K562 (cell line): ENCODE results near the gene MED15. TPM values are rescaled to one million over a fixed set of nuclear protein-coding genes. Genes with fewer than 3 reads are reported as not detected.

Source experiments
- CBX8 ChIP-seq: fragments of 200-600 bp; sonication (generic); IDR thresholded peaks from 2 replicates; pipeline ENCODE4 v1.6.1; 2012; ENCODE audit warnings: borderline replicate concordance, mixed run types, low read depth, mild to moderate bottlenecking, moderate library complexity, mixed read lengths, low read length, control low read depth, inconsistent platforms; ENCODE audit not compliant: poor library complexity, severe bottlenecking; ENCODE audit errors: extremely low read depth
- CREB1 ChIP-seq, 2 experiments: sonication (generic) in 1 of 2; formaldehyde crosslinking in 1 of 2; IDR thresholded peaks; 2 replicates each; pipeline versions ENCODE4 v1.6.1 to v1.8.0; 2012 to 2022; ENCODE audit warnings: inconsistent platforms in 1 of 2, mild to moderate bottlenecking in 1 of 2, missing genetic modification reagents in 1 of 2, moderate library complexity in 1 of 2
- KAT2B ChIP-seq: IDR thresholded peaks from one replicate; pipeline ENCODE4 v1.6.1; 2012; ENCODE audit warnings: low read depth, mild to moderate bottlenecking, control low read depth, inconsistent platforms, low read length, moderate library complexity
- KAT7 ChIP-seq: sonication (generic); formaldehyde crosslinking; IDR thresholded peaks from 2 replicates; pipeline ENCODE4 v1.8.0; 2022; ENCODE audit warnings: missing genetic modification reagents, mild to moderate bottlenecking, borderline replicate concordance
- MEF2D ChIP-seq: conservative IDR thresholded peaks from 2 replicates; pipeline ENCODE4 v1.6.1; 2016; ENCODE audit warnings: low read depth, missing genetic modification characterization, missing compliant biosample characterization
- MTA1 ChIP-seq: fragments of 450-650 bp; IDR thresholded peaks from 2 replicates; pipeline ENCODE4 v1.6.1; 2017; ENCODE audit warnings: borderline replicate concordance
- RBM14 ChIP-seq: fragments of 200-400 bp; formaldehyde crosslinking; IDR thresholded peaks from 2 replicates; pipeline ENCODE4 v1.6.1; 2018; ENCODE audit warnings: low read depth, mild to moderate bottlenecking, low read length, moderate library complexity, borderline replicate concordance; ENCODE audit not compliant: insufficient read depth
- SMARCA4 ChIP-seq: fragments of 450-650 bp; IDR thresholded peaks from 2 replicates; pipeline ENCODE4 v1.6.1; 2016
- TEAD2 ChIP-seq: fragments of 450-650 bp; IDR thresholded peaks from 2 replicates; pipeline ENCODE4 v1.6.1; 2016; ENCODE audit warnings: missing genetic modification characterization, control low read depth, missing compliant biosample characterization
- ZNF764 ChIP-seq: fragments of 250-450 bp; sonication (Bioruptor Pico); IDR thresholded peaks from 2 replicates; pipeline ENCODE4 v1.4.0; 2020; ENCODE audit warnings: low read depth, mild to moderate bottlenecking, moderate library complexity
- ZNF766 ChIP-seq: fragments of 200-800 bp; sonication (Bioruptor generic); conservative IDR thresholded peaks from 2 replicates; pipeline ENCODE4 v1.6.1; 2016; ENCODE audit warnings: missing genetic modification characterization, missing compliant biosample characterization
- polyA plus RNA-seq, 8 experiments: library from polyadenylated mRNA; depleted of rRNA in 4 of 8; stranded (reverse) in 5 of 8; unstranded in 3 of 8; fragments of >200 nt; fragmentation: Nextera tagmentation in 2 of 8; fragmentation: Illumina TruSeq in 1 of 8; extraction: Ambion mirVana in 2 of 8; extraction: Trizol in 1 of 8; gene quantifications; 2 replicates each; pipeline versions ENCODE4 v1.2.1 to v1.2.3, GENCODE V29; 2011 to 2014; ENCODE audit warnings: inconsistent platforms in 1 of 8, missing spikeins in 1 of 8
- total RNA-seq, 7 experiments: library from RNA; depleted of rRNA in 6 of 7; stranded (reverse); fragments of >200 nt in 6 of 7; fragmentation: Illumina TruSeq in 2 of 7; extraction: Trizol in 2 of 7; gene quantifications; 2 replicates each; pipeline versions ENCODE4 v1.2.1 to v1.2.3, GENCODE V29; 2011 to 2021; ENCODE audit warnings: low replicate concordance in 1 of 7
- TF ChIP-seq, protein P1 (sequence below): fragments of 450-650 bp; IDR thresholded peaks from 2 replicates; pipeline ENCODE4 v1.6.1; 2016; ENCODE audit warnings: borderline replicate concordance
- TF ChIP-seq, protein P2 (sequence below), 2 experiments: fragments of 450-650 bp; IDR thresholded peaks; 2 replicates each; pipeline ENCODE4 v1.6.1; 2016
- TF ChIP-seq, protein P3 (sequence below), 2 experiments: fragments of 450-650 bp; IDR thresholded peaks; 2 replicates each; pipeline ENCODE4 v1.6.1; 2018; ENCODE audit warnings: mild to moderate bottlenecking in 2 of 2, low read depth in 1 of 2; ENCODE audit not compliant: partially characterized antibody in 2 of 2

The MED15 gene
- total and polyA plus RNA-seq, 9 of the 15 experiments (the other 6 are each of a cell fraction or from before 2014, with no cell fraction given) = 4.0 to 271 (median 60.1) TPM

DNA sequence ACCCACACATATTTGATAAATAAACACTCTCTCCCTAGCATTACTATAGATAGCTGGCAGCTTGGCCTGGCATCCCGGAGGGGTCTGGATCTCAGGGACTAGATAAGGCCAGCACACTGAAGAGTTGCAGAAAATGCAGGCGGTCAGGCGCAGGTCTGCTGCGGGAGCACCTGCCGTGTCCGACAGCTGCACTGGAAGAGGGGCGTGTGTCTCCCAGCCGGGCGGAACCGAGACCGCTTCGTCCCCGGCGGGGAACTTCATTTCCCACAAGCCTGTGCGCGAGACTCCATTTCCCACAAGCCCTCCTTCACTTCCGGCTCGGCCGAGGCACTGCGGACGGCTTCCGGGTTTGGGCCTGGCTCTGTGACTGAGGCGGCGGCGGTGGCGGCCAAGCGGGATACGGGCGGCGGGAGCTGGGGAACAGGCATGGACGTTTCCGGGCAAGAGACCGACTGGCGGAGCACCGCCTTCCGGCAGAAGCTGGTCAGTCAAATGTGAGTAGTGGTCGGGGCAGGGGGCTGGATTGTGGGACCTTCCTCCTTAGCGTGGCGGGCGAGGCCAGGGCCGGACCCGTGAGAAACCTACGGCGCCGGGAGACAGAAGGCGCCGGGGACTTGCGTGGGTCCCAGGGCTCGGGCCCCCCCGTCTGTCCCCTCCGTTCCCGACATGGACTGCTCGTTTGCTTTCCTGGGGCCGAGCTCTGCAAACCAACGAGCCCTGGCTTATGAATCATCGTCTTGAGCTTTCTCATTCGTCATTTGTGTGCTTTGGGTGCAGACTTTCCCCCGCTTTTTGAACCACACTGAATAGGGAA, at the start of gene MED15 (continued):
- TF ChIP-seq ZNF764 (no peak), CBX8 (no peak), TEAD2 (no peak), MEF2D (no peak), SMARCA4 (no peak), RBM14 (peak; percentile 99; the same call in 1 of the 2 replicates), CREB1 (IDR thresholded peaks at IDR 0.05) (no peak), CREB1 (CRISPR knock-in tag; IDR thresholded peaks at IDR 0.05) (no peak), KAT7 (CRISPR knock-in tag) (no peak), KAT2B (peak; percentile 55), ZNF766 (CRISPR knock-in tag) (no peak), MTA1 (no peak)
- TF ChIP-seq, protein P1, sequence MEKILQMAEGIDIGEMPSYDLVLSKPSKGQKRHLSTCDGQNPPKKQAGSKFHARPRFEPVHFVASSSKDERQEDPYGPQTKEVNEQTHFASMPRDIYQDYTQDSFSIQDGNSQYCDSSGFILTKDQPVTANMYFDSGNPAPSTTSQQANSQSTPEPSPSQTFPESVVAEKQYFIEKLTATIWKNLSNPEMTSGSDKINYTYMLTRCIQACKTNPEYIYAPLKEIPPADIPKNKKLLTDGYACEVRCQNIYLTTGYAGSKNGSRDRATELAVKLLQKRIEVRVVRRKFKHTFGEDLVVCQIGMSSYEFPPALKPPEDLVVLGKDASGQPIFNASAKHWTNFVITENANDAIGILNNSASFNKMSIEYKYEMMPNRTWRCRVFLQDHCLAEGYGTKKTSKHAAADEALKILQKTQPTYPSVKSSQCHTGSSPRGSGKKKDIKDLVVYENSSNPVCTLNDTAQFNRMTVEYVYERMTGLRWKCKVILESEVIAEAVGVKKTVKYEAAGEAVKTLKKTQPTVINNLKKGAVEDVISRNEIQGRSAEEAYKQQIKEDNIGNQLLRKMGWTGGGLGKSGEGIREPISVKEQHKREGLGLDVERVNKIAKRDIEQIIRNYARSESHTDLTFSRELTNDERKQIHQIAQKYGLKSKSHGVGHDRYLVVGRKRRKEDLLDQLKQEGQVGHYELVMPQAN = no peak
- TF ChIP-seq, protein P2, sequence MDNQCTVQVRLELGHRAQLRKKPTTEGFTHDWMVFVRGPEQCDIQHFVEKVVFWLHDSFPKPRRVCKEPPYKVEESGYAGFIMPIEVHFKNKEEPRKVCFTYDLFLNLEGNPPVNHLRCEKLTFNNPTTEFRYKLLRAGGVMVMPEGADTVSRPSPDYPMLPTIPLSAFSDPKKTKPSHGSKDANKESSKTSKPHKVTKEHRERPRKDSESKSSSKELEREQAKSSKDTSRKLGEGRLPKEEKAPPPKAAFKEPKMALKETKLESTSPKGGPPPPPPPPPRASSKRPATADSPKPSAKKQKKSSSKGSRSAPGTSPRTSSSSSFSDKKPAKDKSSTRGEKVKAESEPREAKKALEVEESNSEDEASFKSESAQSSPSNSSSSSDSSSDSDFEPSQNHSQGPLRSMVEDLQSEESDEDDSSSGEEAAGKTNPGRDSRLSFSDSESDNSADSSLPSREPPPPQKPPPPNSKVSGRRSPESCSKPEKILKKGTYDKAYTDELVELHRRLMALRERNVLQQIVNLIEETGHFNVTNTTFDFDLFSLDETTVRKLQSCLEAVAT (IDR thresholded peaks at IDR 0.05) = no peak
- TF ChIP-seq, protein P3, sequence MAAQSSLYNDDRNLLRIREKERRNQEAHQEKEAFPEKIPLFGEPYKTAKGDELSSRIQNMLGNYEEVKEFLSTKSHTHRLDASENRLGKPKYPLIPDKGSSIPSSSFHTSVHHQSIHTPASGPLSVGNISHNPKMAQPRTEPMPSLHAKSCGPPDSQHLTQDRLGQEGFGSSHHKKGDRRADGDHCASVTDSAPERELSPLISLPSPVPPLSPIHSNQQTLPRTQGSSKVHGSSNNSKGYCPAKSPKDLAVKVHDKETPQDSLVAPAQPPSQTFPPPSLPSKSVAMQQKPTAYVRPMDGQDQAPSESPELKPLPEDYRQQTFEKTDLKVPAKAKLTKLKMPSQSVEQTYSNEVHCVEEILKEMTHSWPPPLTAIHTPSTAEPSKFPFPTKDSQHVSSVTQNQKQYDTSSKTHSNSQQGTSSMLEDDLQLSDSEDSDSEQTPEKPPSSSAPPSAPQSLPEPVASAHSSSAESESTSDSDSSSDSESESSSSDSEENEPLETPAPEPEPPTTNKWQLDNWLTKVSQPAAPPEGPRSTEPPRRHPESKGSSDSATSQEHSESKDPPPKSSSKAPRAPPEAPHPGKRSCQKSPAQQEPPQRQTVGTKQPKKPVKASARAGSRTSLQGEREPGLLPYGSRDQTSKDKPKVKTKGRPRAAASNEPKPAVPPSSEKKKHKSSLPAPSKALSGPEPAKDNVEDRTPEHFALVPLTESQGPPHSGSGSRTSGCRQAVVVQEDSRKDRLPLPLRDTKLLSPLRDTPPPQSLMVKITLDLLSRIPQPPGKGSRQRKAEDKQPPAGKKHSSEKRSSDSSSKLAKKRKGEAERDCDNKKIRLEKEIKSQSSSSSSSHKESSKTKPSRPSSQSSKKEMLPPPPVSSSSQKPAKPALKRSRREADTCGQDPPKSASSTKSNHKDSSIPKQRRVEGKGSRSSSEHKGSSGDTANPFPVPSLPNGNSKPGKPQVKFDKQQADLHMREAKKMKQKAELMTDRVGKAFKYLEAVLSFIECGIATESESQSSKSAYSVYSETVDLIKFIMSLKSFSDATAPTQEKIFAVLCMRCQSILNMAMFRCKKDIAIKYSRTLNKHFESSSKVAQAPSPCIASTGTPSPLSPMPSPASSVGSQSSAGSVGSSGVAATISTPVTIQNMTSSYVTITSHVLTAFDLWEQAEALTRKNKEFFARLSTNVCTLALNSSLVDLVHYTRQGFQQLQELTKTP (IDR thresholded peaks at IDR 0.05; ENCODE audit: low read depth in 1 of 2, partially characterized antibody in 2 of 2) = no peak
